SU-DHL-6 (cell line): ENCODE data around the gene SH2D4B.

Experiments
- H2AFZ ChIP-seq: fragments of 200-600 bp; sonication (generic); 2 replicates; pipeline ENCODE4 v1.6.1; 2014; ENCODE audit warnings: low read depth, mild to moderate bottlenecking, moderate library complexity, mixed read lengths, antibody characterized with exemption, low read length; ENCODE audit not compliant: severe bottlenecking
- H3F3A ChIP-seq: fragments of 200-600 bp; shearing (Covaris generic); 2 replicates; pipeline ENCODE4 v1.6.0; 2016; ENCODE audit warnings: antibody characterized with exemption, mild to moderate bottlenecking; ENCODE audit not compliant: insufficient read depth
- H3K27ac ChIP-seq: fragments of 200-600 bp; sonication (generic); 2 replicates; pipeline ENCODE4 v1.5.1; 2016; ENCODE audit warnings: low read depth, mild to moderate bottlenecking, low read length, moderate library complexity, mixed read lengths
- H3K27me3 ChIP-seq: fragments of 200-600 bp; sonication (generic), shearing (Covaris generic); 2 replicates; pipeline ENCODE4 v1.6.0; 2014; ENCODE audit warnings: mild to moderate bottlenecking, low read length
- H3K36me3 ChIP-seq: fragments of 200-600 bp; sonication (generic); 2 replicates; pipeline ENCODE4 v1.6.1; 2014; ENCODE audit warnings: mild to moderate bottlenecking, low read length, mixed read lengths
- H3K4me2 ChIP-seq: fragments of 300-600, 200-600 bp; shearing (Covaris generic), sonication (generic); 2 replicates; pipeline ENCODE4 v1.6.0; 2014; ENCODE audit warnings: low read length, low read depth, mild to moderate bottlenecking; ENCODE audit not compliant: poor library complexity, severe bottlenecking
- H3K4me3 ChIP-seq: fragments of 200-600 bp; sonication (generic); 2 replicates; pipeline ENCODE4 v1.5.1; 2014; ENCODE audit warnings: antibody characterized with exemption, low read length, mild to moderate bottlenecking, mixed read lengths; ENCODE audit not compliant: insufficient read depth, poor library complexity, severe bottlenecking
- H3K79me2 ChIP-seq: fragments of 200-600 bp; sonication (generic); 2 replicates; pipeline ENCODE4 v1.6.1; 2014; ENCODE audit warnings: mild to moderate bottlenecking, low read length, moderate library complexity; ENCODE audit not compliant: insufficient read depth
- H3K9ac ChIP-seq: fragments of 200-600 bp; sonication (generic); 2 replicates; pipeline ENCODE4 v1.7.0; 2014; ENCODE audit warnings: mild to moderate bottlenecking, low read length
- H3K9me2 ChIP-seq: fragments of 200-600 bp; sonication (generic); replicated peaks from 2 replicates; pipeline ENCODE4 v1.6.1; 2014; ENCODE audit warnings: low read length; ENCODE audit not compliant: insufficient read depth
- H3K9me3 ChIP-seq: fragments of 200-600 bp; sonication (generic); 2 replicates; pipeline ENCODE4 v1.6.1; 2014; ENCODE audit warnings: low read length, mixed read lengths; ENCODE audit not compliant: insufficient read depth
- H4K20me1 ChIP-seq: fragments of 200-600 bp; sonication (generic); 2 replicates; pipeline ENCODE4 v1.6.1; 2014; ENCODE audit warnings: low read depth, mild to moderate bottlenecking, antibody characterized with exemption, low read length, moderate library complexity, mixed read lengths
- CTCF ChIP-seq: fragments of 200-600 bp; sonication (generic); IDR thresholded peaks from one replicate; pipeline ENCODE4 v1.5.1; 2017; ENCODE audit warnings: antibody characterized with exemption, mild to moderate bottlenecking, low read length, moderate library complexity; ENCODE audit not compliant: insufficient read depth, poor library complexity, severe bottlenecking
- EZH2phosphoT487 ChIP-seq: fragments of 200-600 bp; sonication (generic), shearing (Covaris generic); conservative IDR thresholded peaks from 2 replicates; pipeline ENCODE4 v1.6.1; 2018; ENCODE audit warnings: mild to moderate bottlenecking, antibody characterized with exemption, low read length, moderate library complexity, mixed read lengths

The SH2D4B gene

GRCh38 chr10:80583685-80584084 lies 46.0 kb downstream of the SH2D4B start:
- TF ChIP-seq EZH2phosphoT487 (no peak), CTCF (no peak)
- no peaks in the 10 kb centered on the region for H4K20me1 ChIP-seq

GRCh38 chr10:80585812-80586211 lies 48.1 kb downstream of the SH2D4B start:
- Histone ChIP-seq H3F3A (no peaks in the 10 kb centered on the region), H3K4me2 (no peak overlapping the region), H3K4me3 (no peak overlapping the region), H3K79me2 (no peaks in the 10 kb centered on the region), H3K9me2 (no peaks in the 10 kb centered on the region), H3K9ac (no peak overlapping the region), H2AFZ (no peak overlapping the region), H3K36me3 (no peaks in the 10 kb centered on the region), H4K20me1 (no peaks in the 10 kb centered on the region), H3K27me3 (no peaks in the 10 kb centered on the region), H3K27ac (no peak overlapping the region), H3K9me3 (no peaks in the 10 kb centered on the region)
- TF ChIP-seq EZH2phosphoT487, result no peak
- no peak for TF ChIP-seq CTCF

More at GRCh38 chr10:80583685-80584084, 46.0 kb downstream of the SH2D4B start:
- no peaks in the 10 kb centered on the region for H3K36me3 ChIP-seq
- no peaks in the 10 kb centered on the region for H3K79me2 ChIP-seq
- H3K4me3 ChIP-seq, result no peak overlapping the region
- no peaks in the 10 kb centered on the region for H3K9me3 ChIP-seq
- H3F3A ChIP-seq, result no peaks in the 10 kb centered on the region
- no peak overlapping the region for H3K27ac ChIP-seq
- no peaks in the 10 kb centered on the region for H3K9me2 ChIP-seq
- H3K9ac ChIP-seq, result no peak overlapping the region
- H3K4me2 ChIP-seq, result no peak overlapping the region
- H3K27me3 ChIP-seq, result no peaks in the 10 kb centered on the region
- H2AFZ ChIP-seq, result no peak overlapping the region

- Histone ChIP-seq H3K36me3 (no peaks in the 10 kb centered on the region), H3K9ac (no peak overlapping the region), H3K4me2 (no peak overlapping the region), H3K9me3 (no peaks in the 10 kb centered on the region), H4K20me1 (no peaks in the 10 kb centered on the region), H3K79me2 (no peaks in the 10 kb centered on the region), H3K9me2 (no peaks in the 10 kb centered on the region), H3K27me3 (no peaks in the 10 kb centered on the region), H3F3A (no peaks in the 10 kb centered on the region), H3K4me3 (no peak overlapping the region), H3K27ac (no peak overlapping the region), H2AFZ (no peak overlapping the region)
- TF ChIP-seq CTCF (no peak), EZH2phosphoT487 (no peak)
Observed at GRCh38 chr10:80588546-80588945, 50.8 kb downstream of the SH2D4B start.
